Testis (tissue), 3 donors: ENCODE measurements around the gene LRP1B. TPM values are rescaled to one million over a fixed set of nuclear protein-coding genes. Genes with fewer than 3 reads are reported as not detected.

Experiments used
- DNase-seq: peaks from one replicate; pipeline ENCODE4 v3.0.0-alpha.2; 2019
- H3K27ac ChIP-seq, 2 donors: fragments of 200-600 bp; sonication (generic); one replicate each; pipeline ENCODE4 v1.5.1; 2019
- H3K27me3 ChIP-seq: fragments of 200-600 bp; sonication (generic); one replicate; pipeline ENCODE4 v1.5.1; 2019
- H3K36me3 ChIP-seq: fragments of 200-600 bp; sonication (generic); one replicate; pipeline ENCODE4 v1.5.1; 2017; ENCODE audit warnings: low read depth; ENCODE audit errors: missing control alignments
- H3K4me1 ChIP-seq: fragments of 200-600 bp; sonication (generic); one replicate; pipeline ENCODE4 v1.5.1; 2019
- H3K4me3 ChIP-seq, 2 donors: fragments of 200-600 bp; sonication (generic); one replicate each; pipeline ENCODE4 v1.5.1; 2017 to 2019
- H3K9me3 ChIP-seq: fragments of 200-600 bp; sonication (generic); one replicate; pipeline ENCODE4 v1.5.1; 2017
- POLR2A ChIP-seq: fragments of 450-650 bp; IDR thresholded peaks from one replicate; pipeline ENCODE4 v1.6.1; 2017; ENCODE audit warnings: antibody characterized with exemption, mild to moderate bottlenecking, moderate library complexity
- WGBS, 2 donors: methylation state at CpG; one replicate each; pipeline ENCODE4 v1.1.5; 2018; 5-methylcytosine and 5-hydroxymethylcytosine counted together
- intact Hi-C: fragments of 100-400 bp; cut with DNase I; formaldehyde crosslinking; loops from one replicate; pipeline ENCODE4 v1.15.1; 2023; ENCODE audit warnings: low total_unique reads
- polyA plus RNA-seq: library from polyadenylated mRNA; stranded (reverse); fragments of 350-450 nt; fragmentation: Illumina TruSeq; extraction: RNeasy Lipid Tissue Mini Kit (QIAGEN cat#74804); gene quantifications from one replicate; pipeline ENCODE4 v1.2.3, GENCODE V29; 2014; ENCODE audit warnings: low read depth, low replicate concordance; ENCODE audit not compliant: insufficient read depth
- total RNA-seq, 2 donors: library from RNA; depleted of rRNA; stranded (reverse); fragments of >200 nt; gene quantifications; one replicate each; pipeline ENCODE4 v1.2.3, GENCODE V29; 2016
- TF ChIP-seq, protein P1 (sequence below), 3 experiments: fragments of 450-650 bp in 2 of 3; fragments of 200-600 bp in 1 of 3; sonication (generic) in 1 of 3; IDR thresholded peaks; one replicate each; pipeline ENCODE4 v1.5.1; 2016 to 2019; ENCODE audit warnings: antibody characterized with exemption in 3 of 3, mild to moderate bottlenecking in 2 of 3, moderate library complexity in 1 of 3

Gene LRP1B
- total and polyA plus RNA-seq, 3 donors from 2014 or later = 0.79 to 1.9 (median 0.84) TPM

DNA sequence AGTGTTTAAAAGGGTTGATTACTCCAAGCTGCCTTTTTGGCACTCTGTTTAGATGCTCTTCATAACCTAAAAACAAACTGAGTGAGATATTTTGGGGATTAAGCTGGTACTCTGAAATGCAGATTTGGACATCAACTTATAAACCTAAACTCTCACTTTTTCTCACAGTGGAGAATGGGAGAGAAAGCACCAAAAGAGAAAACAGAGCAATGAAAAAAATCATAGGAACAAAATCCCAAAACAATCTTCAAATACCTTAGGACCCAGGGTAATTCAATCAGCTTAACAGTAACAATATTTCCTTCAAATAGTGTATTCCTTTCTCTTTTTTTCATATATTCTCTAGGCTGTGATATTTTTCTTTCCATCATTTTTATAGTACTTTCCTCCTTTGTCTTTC is 11.5 kb downstream of the LRP1B start:
- no peak for DNase-seq
- intact Hi-C loops = no loop called here
- H3K9me3 ChIP-seq = no peaks in the 10 kb centered on the region
- no peak overlapping the region for H3K27ac ChIP-seq
- H3K4me1 ChIP-seq = no peaks in the 10 kb centered on the region
- no peaks in the 10 kb centered on the region for H3K27me3 ChIP-seq
- H3K4me3 ChIP-seq = no peak overlapping the region
- TF ChIP-seq, protein P1, sequence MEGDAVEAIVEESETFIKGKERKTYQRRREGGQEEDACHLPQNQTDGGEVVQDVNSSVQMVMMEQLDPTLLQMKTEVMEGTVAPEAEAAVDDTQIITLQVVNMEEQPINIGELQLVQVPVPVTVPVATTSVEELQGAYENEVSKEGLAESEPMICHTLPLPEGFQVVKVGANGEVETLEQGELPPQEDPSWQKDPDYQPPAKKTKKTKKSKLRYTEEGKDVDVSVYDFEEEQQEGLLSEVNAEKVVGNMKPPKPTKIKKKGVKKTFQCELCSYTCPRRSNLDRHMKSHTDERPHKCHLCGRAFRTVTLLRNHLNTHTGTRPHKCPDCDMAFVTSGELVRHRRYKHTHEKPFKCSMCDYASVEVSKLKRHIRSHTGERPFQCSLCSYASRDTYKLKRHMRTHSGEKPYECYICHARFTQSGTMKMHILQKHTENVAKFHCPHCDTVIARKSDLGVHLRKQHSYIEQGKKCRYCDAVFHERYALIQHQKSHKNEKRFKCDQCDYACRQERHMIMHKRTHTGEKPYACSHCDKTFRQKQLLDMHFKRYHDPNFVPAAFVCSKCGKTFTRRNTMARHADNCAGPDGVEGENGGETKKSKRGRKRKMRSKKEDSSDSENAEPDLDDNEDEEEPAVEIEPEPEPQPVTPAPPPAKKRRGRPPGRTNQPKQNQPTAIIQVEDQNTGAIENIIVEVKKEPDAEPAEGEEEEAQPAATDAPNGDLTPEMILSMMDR (IDR thresholded peaks at IDR 0.05) = no peak
- no peaks in the 10 kb centered on the region for H3K36me3 ChIP-seq

DNA sequence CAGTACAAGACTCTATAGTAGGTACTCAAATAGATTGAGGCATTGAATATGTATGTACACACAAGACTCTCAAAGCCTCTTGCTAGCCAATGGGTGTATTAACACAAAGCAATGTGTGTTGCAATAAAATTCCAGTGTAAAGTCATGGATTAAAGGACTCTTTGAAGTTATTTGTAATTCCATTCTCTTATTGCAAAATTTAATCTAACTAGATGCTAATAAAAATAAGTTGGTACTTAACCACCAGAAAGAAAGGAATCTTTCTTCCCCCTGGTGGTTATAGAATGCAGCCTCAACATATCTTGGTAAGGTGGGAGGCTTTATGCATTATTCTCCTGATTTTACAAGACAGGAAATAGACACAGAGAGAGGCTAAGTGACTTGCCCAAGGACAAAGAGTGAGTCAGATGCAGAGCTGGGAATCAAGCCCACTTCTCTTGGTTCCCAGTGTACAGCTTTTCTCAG is 18.0 kb downstream of the LRP1B start:
- TF ChIP-seq, protein P1 (IDR thresholded peaks at IDR 0.05) = peak in 1 of 3 experiments; percentile 17
- TF ChIP-seq POLR2A = no peak
- no peak for DNase-seq
- Histone ChIP-seq H3K27ac (no peak overlapping the region), H3K36me3 (no peaks in the 10 kb centered on the region), H3K27me3 (no peaks in the 10 kb centered on the region), H3K4me3 (no peak overlapping the region), H3K4me1 (no peaks in the 10 kb centered on the region), H3K9me3 (no peaks in the 10 kb centered on the region)
- intact Hi-C loops = no loop called here

DNA sequence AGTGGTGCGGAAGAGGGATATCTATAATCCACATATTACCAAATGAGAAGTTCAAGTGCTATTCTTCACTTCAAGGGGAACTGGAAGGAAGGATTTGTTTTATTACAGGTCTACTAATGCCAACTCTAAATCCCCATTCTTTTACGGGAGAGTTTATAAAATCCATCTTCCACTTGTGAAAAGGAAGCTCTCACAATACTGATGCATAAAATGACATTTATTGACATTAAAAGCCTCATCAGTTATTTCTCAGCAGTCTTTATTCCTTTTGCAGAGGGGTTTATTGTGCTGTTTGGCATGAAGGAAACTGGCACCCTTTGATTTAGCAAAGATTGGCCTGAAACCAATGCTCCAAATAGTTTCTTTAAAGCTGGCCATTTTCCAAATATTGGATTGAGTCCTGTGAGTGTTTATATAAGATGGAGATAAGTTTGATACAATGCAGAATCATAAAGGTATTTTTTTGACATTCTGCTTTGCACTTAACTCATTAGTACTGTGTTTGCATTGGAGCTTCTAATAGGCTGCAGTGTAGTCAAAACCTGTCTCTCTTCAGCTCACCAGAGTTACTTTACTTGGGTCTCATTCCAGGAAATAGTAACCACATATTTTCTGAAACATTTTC is 26.6 kb downstream of the LRP1B start:
- no peak for TF ChIP-seq POLR2A
- TF ChIP-seq, protein P1 (IDR thresholded peaks at IDR 0.05) = no peak
- WGBS, 2 donors = 78 to 86% methylated on average over 2 of the region's 2 CpGs
- H3K4me3 ChIP-seq = no peak overlapping the region
- no peak for DNase-seq
- no peaks in the 10 kb centered on the region for H3K27me3 ChIP-seq
- H3K36me3 ChIP-seq = no peaks in the 10 kb centered on the region
- H3K27ac ChIP-seq = no peak overlapping the region
- intact Hi-C loops = no loop called here
- no peaks in the 10 kb centered on the region for H3K4me1 ChIP-seq
- no peaks in the 10 kb centered on the region for H3K9me3 ChIP-seq

- Histone ChIP-seq H3K9me3 (no peaks in the 10 kb centered on the region), H3K4me3 (no peak overlapping the region), H3K27ac (no peak overlapping the region), H3K27me3 (no peaks in the 10 kb centered on the region), H3K4me1 (no peaks in the 10 kb centered on the region), H3K36me3 (no peaks in the 10 kb centered on the region)
- DNase-seq = no peak
- intact Hi-C loops = no loop called here
- WGBS, 2 donors = 89 to 93% methylated on average over 1 of the region's 1 CpG
- TF ChIP-seq POLR2A = no peak
- TF ChIP-seq, protein P1 (IDR thresholded peaks at IDR 0.05) = no peak
These were observed 29.8 kb downstream of the LRP1B start for GRCh38 chr2:142100970-142101369.
